ENCODE measurements around the gene COPS7A. TPM values are rescaled to one million over a fixed set of nuclear protein-coding genes. Genes with fewer than 3 reads are reported as not detected.
A peak's percentile ranks its signal among the peaks of the same experiment; 100 is the strongest.

The COPS7A gene
- total RNA-seq, 1 donor from 2014 or later = 35.8 TPM

- peaks cover 52% of the 10 kb centered on the region for H3K4me1 Mint-ChIP-seq
- H3K27ac Mint-ChIP-seq = peak overlapping the region; percentile 96
- ChIA-PET POLR2A (interaction anchor here (0.6 to 3.6 kb wide), 41 partner anchors 8 to 403 kb away, joined by 3 to 232 read pairs (median 9); partner anchors contain the start of genes C12orf57, CDCA3, CHD4 and COPS7A), CTCF (interaction anchor here (1.4 to 1.8 kb wide), 5 partner anchors 25 to 135 kb away, joined by 3 to 13 read pairs (median 6); partner anchors contain the start of genes COPS7A, MLF2 and PTMS)
- no peak for DNase-seq
- intact Hi-C loops (cut with micrococcal nuclease) = loop anchor here (2.0 to 5.0 kb wide), 3 partner anchors 90 to 139 kb away; partner anchors contain the start of genes IFFO1 and P3H3
- peak overlapping the region; percentile 94 for H3K4me3 Mint-ChIP-seq
- no peak for TF ChIP-seq CTCF (IDR thresholded peaks at IDR 0.05)
- peak; percentile 16 for ATAC-seq (ENCODE audit: low read depth)
- no peaks in the 10 kb centered on the region for H3K9me3 Mint-ChIP-seq
- no peaks in the 10 kb centered on the region for H3K27me3 Mint-ChIP-seq
- peaks cover 36% of the 10 kb centered on the region for H3K36me3 Mint-ChIP-seq (ENCODE audit: low read depth)
Observed at GRCh38 chr12:6688543-6688998, 35.3 kb upstream of the COPS7A start.

- H3K4me1 Mint-ChIP-seq = peaks cover 52% of the 10 kb centered on the region
- peak within 1 kb of the TSS; percentile 94 for H3K4me3 Mint-ChIP-seq
- peak within 1 kb of the TSS; percentile 96 for H3K27ac Mint-ChIP-seq
- intact Hi-C loops (cut with micrococcal nuclease) = loop anchor here (1.0 to 5.0 kb wide), 13 partner anchors 8 to 281 kb away; partner anchors contain the start of genes CHD4, COPS7A, EMG1 and IFFO1
- TF ChIP-seq CTCF (IDR thresholded peaks at IDR 0.05) = no peak
- ChIA-PET POLR2A (interaction anchor here (0.6 to 3.6 kb wide), 64 partner anchors 8 to 424 kb away, joined by 3 to 232 read pairs (median 8); partner anchors contain the start of genes C12orf57, CDCA3, CHD4 and COPS7A), CTCF (interaction anchor here (1.1 to 1.8 kb wide), 6 partner anchors 25 to 135 kb away, joined by 3 to 13 read pairs (median 6); partner anchors contain the start of genes COPS7A, MLF2 and PTMS)
- no peaks in the 10 kb centered on the region for H3K27me3 Mint-ChIP-seq
- H3K9me3 Mint-ChIP-seq = no peaks in the 10 kb centered on the region
- ATAC-seq (ENCODE audit: low read depth) (peak; percentile 77), DNase-seq (peak; percentile 84)
- H3K36me3 Mint-ChIP-seq (ENCODE audit: low read depth) = peaks cover 33% of the 10 kb centered on the region
Observed at GRCh38 chr12:6688999-6689882, 34.6 kb upstream of the COPS7A start, which contains the start of gene ZNF384. ZNF384 (minus strand) TSS chr12:6689375; CDS start chr12:6679520, 9,855 bp downstream.

- CTCF ChIA-PET = interaction anchor here (0.6 kb wide), 1 partner anchor 118 kb away, joined by 3 read pairs; no protein-coding TSS in a partner anchor
- H3K27ac Mint-ChIP-seq = peak overlapping the region; percentile 18
Observed at GRCh38 chr12:6691473-6691872, 32.4 kb upstream of the COPS7A start.

GRCh38 chr12:6692888-6693287 is 31.0 kb upstream of the COPS7A start:
- Mint-ChIP-seq H3K4me1 (peaks cover 50% of the 10 kb centered on the region), H3K4me3 (no peak overlapping the region), H3K27me3 (no peaks in the 10 kb centered on the region), H3K36me3 (ENCODE audit: low read depth) (peaks cover 10% of the 10 kb centered on the region), H3K27ac (no peak overlapping the region), H3K9me3 (no peaks in the 10 kb centered on the region)
- TF ChIP-seq CTCF (IDR thresholded peaks at IDR 0.05) = no peak
- CTCF ChIA-PET = no interaction called here
- ATAC-seq (ENCODE audit: low read depth) (no peak), DNase-seq (no peak)
- POLR2A ChIA-PET = interaction anchor here (0.8 to 1.3 kb wide), 4 partner anchors 16 to 79 kb away, joined by 3 to 4 read pairs (median 3); partner anchors contain the start of genes COPS7A and MLF2
- intact Hi-C loops (cut with micrococcal nuclease) = no loop called here

More at GRCh38 chr12:6691473-6691872, 32.4 kb upstream of the COPS7A start:
- TF ChIP-seq CTCF (IDR thresholded peaks at IDR 0.05) = no peak
- ATAC-seq (ENCODE audit: low read depth) = no peak
- intact Hi-C loops (cut with micrococcal nuclease) = no loop called here
- peaks cover 21% of the 10 kb centered on the region for H3K36me3 Mint-ChIP-seq (ENCODE audit: low read depth)
- POLR2A ChIA-PET = interaction anchor here (0.6 to 3.6 kb wide), 6 partner anchors 28 to 87 kb away, joined by 3 to 232 read pairs (median 4); partner anchors contain the start of genes COPS7A and MLF2
- no peak overlapping the region for H3K4me3 Mint-ChIP-seq
- peaks cover 50% of the 10 kb centered on the region for H3K4me1 Mint-ChIP-seq
- DNase-seq = no peak
- no peaks in the 10 kb centered on the region for H3K27me3 Mint-ChIP-seq
- no peaks in the 10 kb centered on the region for H3K9me3 Mint-ChIP-seq

Data from activated B cell treated with CpG ODN at 0.5 μM for 24 hours (primary cell).